SK-N-SH treated with all-trans-retinoic acid at 6 μM for 48 hours (cell line): ENCODE results near the gene ORM2.

Source experiments
- ARNTL ChIP-seq: fragments of 450-650 bp; formaldehyde crosslinking; IDR thresholded peaks from 2 replicates; pipeline ENCODE4 v1.5.0; 2020; ENCODE audit warnings: low read depth, mild to moderate bottlenecking, moderate library complexity, borderline replicate concordance
- RARB ChIP-seq: fragments of 250-450 bp; sonication (Bioruptor Pico); IDR thresholded peaks from 2 replicates; pipeline ENCODE4 v1.8.0; 2021; ENCODE audit warnings: mild to moderate bottlenecking, moderate library complexity
- ZFP3 ChIP-seq: fragments of 250-450 bp; sonication (Bioruptor Pico); IDR thresholded peaks from 2 replicates; pipeline ENCODE4 v1.5.0; 2020; ENCODE audit warnings: mild to moderate bottlenecking, moderate library complexity
- TF ChIP-seq, protein P1 (sequence below): fragments of 250-450 bp; sonication (Bioruptor Pico); IDR thresholded peaks from 2 replicates; pipeline ENCODE4 v1.5.1; 2020; ENCODE audit warnings: low read depth, mild to moderate bottlenecking, moderate library complexity

GRCh38 chr9:114378883-114379282, 49.2 kb downstream of the ORM2 start:
- TF ChIP-seq RARB (no peak), ARNTL (no peak), ZFP3 (CRISPR knock-in tag) (no peak)
- TF ChIP-seq, protein P1, sequence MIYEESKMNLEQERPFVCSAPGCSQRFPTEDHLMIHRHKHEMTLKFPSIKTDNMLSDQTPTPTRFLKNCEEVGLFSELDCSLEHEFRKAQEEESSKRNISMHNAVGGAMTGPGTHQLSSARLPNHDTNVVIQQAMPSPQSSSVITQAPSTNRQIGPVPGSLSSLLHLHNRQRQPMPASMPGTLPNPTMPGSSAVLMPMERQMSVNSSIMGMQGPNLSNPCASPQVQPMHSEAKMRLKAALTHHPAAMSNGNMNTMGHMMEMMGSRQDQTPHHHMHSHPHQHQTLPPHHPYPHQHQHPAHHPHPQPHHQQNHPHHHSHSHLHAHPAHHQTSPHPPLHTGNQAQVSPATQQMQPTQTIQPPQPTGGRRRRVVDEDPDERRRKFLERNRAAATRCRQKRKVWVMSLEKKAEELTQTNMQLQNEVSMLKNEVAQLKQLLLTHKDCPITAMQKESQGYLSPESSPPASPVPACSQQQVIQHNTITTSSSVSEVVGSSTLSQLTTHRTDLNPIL = no peak
